ENCODE measurements around the gene PDGFA.

The PDGFA gene

DNA sequence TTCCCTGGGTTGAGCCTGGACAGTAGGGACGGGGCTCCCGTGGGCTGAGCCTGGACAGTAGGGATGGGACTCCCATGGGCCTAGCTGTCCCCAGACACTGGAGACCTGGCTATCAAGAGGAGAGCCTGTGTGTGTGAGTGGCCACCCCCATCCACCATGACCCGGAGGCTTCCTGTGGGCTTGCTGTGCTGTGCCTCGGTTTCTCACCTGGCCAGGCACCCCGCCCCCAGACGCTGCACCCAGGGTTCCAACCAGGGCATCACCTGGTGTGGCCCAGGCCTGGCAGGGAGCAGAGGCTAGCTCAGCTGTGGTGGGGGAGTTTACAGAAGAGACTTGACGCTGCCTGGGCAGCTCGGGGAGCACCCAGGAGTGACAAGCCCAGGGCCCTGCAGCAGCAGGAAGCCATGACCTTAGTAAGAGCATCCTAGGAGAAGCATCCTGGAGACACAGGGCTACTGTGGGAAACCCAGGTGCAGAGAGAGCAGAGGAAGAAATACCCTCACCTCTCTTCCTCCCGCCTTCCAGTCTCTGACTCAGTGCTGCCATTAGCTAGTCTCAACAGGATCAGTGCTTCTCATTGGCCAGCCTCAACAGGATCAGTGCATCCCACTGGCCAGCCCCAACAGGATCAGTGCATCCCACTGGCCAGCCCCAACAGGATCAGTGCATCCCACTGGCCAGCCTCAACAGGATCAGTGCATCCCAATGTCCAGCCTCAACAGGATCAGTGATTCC, 61.0 kb downstream of the PDGFA start:
- no peak for TF ChIP-seq CTCF (IDR thresholded peaks at IDR 0.05; ENCODE audit: borderline replicate concordance, control extremely low read depth, extremely low read depth, insufficient read depth, missing control alignments)
- in situ Hi-C loops (cut with MboI; ENCODE audit: low sequenced_read_pairs, unreplicated experiment): no loop called here
- no peak for DNase-seq (ENCODE audit: low spot score)

GRCh38 chr7:457814-458510, 61.7 kb downstream of the PDGFA start:
- in situ Hi-C loops (cut with MboI; ENCODE audit: low sequenced_read_pairs, unreplicated experiment): no loop called here
- DNase-seq (ENCODE audit: low spot score): no peak

GRCh38 chr7:455110-455928, 64.3 kb downstream of the PDGFA start:
- in situ Hi-C loops (cut with MboI; ENCODE audit: low sequenced_read_pairs, unreplicated experiment): no loop called here
- DNase-seq (ENCODE audit: low spot score): no peak
- TF ChIP-seq CTCF (IDR thresholded peaks at IDR 0.05; ENCODE audit: borderline replicate concordance, control extremely low read depth, extremely low read depth, insufficient read depth, missing control alignments): no peak

More at GRCh38 chr7:457814-458510, 61.7 kb downstream of the PDGFA start:
- TF ChIP-seq CTCF (IDR thresholded peaks at IDR 0.05; ENCODE audit: borderline replicate concordance, control extremely low read depth, extremely low read depth, insufficient read depth, missing control alignments): no peak

- no peak for TF ChIP-seq CTCF (IDR thresholded peaks at IDR 0.05; ENCODE audit: borderline replicate concordance, control extremely low read depth, extremely low read depth, insufficient read depth, missing control alignments)
- DNase-seq (ENCODE audit: low spot score): no peak
- in situ Hi-C loops (cut with MboI; ENCODE audit: low sequenced_read_pairs, unreplicated experiment): no loop called here
These were observed 65.1 kb downstream of the PDGFA start for GRCh38 chr7:454356-455109.

DNA sequence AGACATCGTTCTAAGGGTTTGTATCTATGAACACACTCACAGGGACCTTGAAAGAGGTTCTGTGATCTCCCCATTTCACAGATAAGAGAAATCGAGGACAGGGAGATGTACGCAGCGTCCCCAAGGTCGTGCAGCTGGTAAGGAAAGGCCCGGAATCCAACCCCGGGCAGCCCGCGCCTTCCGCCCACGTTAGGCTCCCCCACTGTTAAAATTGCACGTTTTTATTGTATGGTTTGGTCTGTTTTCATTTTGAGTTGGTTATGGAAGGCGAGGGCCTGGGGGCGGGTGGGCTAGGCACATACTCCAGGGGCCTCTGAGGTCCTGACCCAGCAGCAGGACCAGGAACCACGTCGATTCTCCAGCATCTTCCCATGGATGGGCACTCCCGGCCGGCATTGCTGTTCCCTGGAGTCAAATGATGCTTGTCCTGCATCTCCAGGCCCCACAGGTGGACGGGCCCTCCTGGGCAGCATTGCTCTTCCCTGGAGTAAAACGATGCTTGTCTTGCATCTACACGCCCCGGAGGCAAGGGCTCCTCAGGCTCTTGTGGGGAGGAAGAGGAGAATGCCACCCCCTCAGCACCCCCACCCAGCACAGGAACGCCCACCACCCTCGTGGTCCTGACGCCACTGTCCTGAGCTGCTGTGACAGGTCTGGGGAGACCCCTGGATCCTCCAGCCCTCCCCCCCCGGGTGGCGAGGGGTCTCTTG, 65.9 kb downstream of the PDGFA start:
- DNase-seq (ENCODE audit: low spot score): no peak
- TF ChIP-seq CTCF (IDR thresholded peaks at IDR 0.05; ENCODE audit: borderline replicate concordance, control extremely low read depth, extremely low read depth, insufficient read depth, missing control alignments): no peak
- in situ Hi-C loops (cut with MboI; ENCODE audit: low sequenced_read_pairs, unreplicated experiment): no loop called here
